Activated CD8-positive, alpha-beta memory T cell treated with anti-CD3 and anti-CD28 coated beads, Interleukin-2, amount 50 U/mL, for 4 hours (primary cell): ENCODE measurements around the gene COX6A1.

Experiments used
- DNase-seq: peaks from one replicate; pipeline ENCODE4 v3.0.0-alpha.2; 2020

Gene COX6A1

DNA sequence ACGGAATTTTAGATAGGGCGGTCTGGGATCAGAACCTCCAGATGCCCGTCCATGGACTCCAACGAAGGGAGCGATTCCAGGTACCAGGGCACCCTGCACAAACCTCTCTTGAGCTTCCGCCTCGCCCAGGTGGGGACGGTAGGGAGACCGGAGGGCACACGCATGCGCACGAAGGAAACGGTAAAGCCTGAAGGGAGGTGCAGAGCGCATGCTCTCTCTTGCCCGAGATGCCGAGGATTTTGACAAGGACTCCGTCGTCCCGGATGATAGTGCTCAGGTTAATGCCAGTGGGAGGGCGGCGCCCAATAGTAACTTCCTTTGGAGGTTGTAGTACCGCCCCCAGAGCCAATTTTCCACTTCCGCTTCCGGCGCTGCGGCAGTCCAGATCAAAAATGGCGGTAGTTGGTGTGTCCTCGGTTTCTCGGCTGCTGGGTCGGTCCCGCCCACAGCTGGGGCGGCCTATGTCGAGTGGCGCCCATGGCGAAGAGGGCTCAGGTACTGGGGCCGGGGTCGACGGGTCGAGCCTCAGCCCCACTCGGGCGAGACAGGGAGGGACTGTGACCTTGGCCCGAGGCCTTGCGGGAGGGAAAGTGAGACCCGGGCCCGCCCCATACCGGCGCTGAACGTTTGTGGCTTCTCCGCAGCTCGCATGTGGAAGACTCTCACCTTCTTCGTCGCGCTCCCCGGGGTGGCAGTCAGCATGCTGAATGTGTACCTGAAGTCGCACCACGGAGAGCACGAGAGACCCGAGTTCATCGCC, at the start of gene COX6A1:
COX6A1 (plus strand) TSS at position 379 of the 760 bp plus-strand sequence; CDS start at position 393, 14 bp downstream.
- peak; percentile 94 for DNase-seq

DNA sequence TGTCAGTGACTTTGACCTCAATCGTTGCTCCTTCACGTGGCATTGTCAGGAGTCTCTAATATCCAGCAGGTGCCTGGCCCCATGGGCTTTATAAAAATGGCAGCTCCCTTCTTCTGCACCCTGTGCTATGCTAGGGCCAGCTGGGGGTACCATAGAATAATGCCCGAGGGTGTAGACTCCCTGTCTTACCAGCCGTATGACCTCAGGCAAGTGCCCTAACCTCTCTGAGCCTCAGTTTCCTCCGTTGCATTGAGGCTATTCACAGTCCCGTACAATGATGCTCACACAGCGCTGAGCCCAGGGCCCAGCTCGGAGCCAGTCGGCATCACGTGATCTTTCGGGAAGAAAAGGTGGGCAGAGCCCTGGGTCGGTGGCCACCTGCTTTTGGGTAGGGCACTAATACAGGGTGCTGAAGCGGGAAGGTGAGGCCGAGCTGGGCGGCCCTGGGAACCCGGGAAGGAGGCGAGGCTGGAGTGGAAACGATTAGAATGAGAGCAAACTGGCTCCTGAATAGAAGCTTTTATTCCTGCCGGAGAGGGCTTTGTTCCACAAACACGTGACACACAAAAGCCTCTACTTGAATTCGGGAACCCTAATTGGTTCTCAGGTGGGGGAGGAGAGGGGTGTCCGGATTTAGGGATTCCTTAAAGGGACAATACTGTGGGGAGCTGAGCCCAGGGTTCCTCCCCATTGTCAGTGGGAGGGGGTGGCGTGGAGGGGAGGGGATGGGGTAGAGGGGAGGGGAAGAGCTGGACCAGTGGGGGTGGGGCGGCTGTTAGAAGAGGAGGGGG, 49.0 kb upstream of the COX6A1 start:
- no peak for DNase-seq

DNA sequence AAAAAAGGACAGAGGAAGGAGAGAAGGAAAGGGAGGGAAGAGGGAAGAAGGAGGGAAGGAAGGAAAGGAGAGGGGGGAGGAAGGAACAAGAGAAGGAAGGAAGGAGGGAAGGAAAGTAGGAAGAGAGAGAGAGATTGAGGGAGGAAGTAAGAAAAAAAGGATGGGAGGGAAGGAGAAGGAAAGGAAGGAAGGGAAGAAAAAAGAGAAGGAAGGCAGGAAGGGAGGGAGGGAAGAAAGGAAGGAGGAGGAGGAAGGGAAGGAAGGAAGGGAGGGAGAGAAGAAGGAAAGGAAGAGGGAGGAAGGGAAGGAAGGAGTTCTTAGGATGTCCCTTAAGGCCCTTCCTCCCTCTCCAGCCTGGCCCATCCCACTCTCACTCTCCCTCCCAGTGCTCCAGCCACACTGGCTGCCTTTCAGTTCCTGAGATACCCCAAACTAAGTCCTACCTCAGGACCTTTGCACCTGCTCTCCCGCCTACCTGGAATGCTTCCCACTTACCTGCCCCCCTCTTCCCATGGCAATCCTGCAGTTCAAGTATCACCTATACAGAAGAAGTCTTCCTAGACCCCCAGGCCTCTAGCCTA, 47.3 kb upstream of the COX6A1 start:
- DNase-seq: no peak

GRCh38 chr12:120394483-120395367, 43.2 kb upstream of the COX6A1 start:
- no peak for DNase-seq

GRCh38 chr12:120397824-120398540, 39.9 kb upstream of the COX6A1 start:
- DNase-seq: no peak

- no peak for DNase-seq
Observed at GRCh38 chr12:120399531-120399930, 38.4 kb upstream of the COX6A1 start.

GRCh38 chr12:120402217-120402616, 35.7 kb upstream of the COX6A1 start:
- no peak for DNase-seq

DNA sequence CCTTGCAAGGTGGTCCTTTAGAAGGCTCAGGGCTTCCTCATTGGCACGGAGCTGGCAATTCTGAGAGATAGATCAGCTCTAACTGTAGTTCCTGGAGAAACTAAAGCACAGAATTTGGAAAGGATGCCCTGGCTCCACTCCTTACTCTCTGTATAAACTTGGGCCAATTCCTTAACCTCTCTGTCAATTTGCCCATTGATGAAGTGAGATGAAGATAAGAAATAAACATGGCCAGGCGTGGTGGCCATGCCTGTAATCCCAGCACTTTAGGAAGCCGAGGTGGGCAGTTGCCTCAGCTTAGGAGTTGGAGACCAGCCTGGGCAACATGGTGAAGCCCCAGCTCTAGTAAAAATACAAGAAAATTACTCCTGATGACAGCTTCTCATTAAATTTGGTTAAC, 34.0 kb upstream of the COX6A1 start:
- no peak for DNase-seq

- DNase-seq: no peak
Observed at GRCh38 chr12:120404271-120404670, 33.6 kb upstream of the COX6A1 start.

- no peak for DNase-seq
Observed at GRCh38 chr12:120406069-120406468, 31.8 kb upstream of the COX6A1 start.

- no peak for DNase-seq
Observed at GRCh38 chr12:120406553-120406952, 31.4 kb upstream of the COX6A1 start.

GRCh38 chr12:120408771-120409170, 29.1 kb upstream of the COX6A1 start:
- DNase-seq: no peak

GRCh38 chr12:120412421-120412820, 25.5 kb upstream of the COX6A1 start:
- DNase-seq: no peak

DNA sequence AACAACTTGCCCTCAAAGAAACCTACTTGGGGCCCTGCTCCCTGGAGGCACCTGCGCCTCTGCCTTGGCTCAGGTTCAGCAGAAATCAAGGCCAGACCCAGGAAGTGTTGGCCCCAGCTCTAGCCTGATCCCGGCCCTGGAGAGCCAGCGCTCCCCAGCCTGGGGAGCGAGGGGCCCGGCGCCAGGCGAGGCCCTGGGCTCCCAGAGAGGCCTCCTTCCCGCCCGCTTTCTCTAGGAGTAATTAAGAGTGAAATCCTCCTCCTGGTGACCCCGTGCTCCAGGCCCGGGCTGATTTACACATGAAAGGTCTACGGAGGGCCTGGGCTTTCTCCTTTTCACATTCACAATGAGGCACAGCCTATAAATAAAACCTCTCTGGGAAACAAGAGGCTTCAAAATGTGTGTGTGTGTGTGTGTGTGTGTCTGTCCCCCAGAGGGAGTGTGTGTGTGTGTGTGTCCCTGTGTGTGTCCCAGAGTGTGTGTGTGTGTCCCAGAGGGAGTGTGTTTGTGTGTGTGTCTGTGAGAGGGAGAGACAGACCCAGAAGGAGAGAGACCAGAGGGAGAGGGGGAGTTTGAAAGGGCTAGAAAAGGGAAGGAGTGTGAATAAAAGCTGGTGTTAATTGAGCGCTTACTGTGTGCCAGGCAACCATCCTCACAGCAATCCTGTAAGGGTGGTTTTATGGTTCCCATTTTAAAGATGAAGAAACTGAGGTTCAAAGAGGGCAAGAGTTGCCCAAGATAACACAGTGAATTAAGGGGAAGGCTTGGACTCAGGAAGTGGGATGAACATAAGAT, 23.8 kb upstream of the COX6A1 start:
- no peak for DNase-seq

DNA sequence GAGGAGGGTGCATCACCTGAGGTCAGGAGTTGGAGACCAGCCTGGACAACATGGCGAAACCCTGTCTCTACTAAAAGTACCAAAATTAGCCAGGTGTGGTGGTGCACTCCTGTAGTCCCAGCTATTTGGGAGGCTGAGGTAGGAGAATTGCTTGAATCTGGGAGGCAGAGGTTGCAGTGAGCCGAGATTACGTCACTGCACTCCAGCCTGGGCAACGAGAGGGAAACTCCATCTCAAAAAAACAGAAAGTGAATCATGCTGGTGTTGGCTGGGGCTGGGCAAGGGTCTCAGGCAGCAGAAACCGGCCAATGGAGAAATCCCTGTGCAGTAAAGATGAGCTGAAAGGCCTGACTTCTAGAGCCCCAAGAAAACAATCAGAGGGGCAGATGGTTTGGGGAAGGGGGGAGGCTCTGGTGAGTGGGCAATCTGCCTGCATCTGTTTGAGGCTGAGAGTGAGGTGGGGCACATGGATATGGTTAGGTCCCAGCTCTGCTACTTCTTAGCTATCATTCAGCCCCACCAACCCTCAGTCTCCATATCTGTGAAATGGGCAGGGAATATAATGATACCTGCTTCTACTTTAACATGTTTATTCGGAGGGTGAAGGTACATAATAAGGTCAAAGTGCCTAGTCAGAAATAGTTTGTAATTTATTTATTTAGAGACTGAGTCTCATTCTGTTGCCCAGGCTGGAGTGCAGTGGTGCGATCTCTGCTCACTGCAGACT, 21.3 kb upstream of the COX6A1 start:
- DNase-seq: no peak

DNA sequence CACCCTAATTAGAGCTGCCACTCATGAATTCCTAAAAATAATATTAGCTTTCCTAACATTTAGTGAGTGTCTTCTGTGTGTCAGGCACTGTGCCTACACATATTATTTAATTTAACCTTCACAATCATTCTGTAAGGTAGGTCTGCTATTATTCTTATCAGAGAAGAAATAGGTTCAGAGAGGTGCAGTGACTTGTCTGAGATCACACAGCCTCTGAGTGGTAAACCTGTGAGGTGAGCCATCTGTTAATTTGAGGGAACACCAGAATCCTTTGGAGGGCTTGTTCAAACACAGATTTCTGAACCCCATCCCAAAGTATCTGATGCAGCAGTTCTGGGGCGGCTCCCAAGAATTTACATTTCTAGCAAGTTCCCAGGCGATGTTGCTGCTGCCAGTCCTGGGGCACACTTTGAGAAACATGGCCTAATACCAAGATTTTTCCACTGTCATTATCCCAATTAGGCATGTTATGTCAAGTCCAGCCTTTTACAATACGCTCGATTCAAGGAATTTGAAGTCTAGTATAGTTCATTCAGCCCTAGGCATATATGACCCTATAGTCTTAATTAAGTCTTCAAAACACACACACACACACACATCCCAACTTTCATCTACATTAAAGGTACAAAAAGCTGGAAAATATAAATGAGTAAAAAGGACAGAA, 19.9 kb upstream of the COX6A1 start:
- no peak for DNase-seq

DNA sequence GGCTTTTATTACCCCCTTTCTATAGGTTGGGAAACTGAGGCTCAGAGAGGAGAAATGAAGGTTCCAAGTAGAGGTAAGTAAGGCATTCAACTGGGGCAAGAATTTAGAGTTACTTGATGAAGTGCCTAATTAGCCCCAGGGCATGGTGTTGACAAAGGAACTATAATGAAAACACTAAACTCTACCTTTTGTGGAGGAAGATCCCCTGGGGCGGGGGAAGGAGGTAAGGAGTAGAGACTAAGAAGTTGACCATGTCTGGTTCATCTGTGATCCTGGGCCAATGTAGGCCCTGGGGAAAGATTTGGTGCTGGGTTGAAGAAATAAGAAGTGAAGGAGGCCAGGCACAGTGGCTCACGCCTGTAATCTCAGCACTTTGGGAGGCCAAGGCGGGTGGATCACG, 16.2 kb upstream of the COX6A1 start:
- DNase-seq: no peak

DNA sequence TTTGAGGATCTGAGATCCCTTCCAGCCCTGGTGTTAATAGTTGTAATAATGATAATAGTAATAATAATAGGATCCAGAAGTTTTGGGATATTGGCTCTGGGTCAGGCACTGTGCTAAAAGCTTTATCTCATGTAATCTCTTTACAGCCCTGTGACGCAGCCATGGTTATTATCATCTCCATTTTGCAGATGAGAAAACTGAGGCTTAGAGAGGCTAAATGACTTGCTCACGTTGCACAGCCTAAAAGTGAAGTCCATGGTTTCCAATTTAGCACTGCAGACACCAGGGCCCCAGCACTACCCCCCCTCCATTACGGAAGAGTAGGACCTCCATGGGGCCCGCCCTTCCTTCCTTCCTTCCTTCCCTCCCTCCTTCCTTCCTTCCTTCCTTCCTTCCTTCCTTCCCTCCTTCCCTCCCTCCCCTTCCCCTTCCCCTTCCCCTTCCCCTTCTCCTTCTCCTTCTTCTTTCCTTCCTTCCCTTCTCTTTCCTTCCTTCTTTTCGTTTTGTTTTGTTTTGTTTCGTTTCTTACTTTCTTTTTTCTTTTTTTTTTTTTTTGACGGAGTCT, 14.9 kb upstream of the COX6A1 start:
- no peak for DNase-seq

DNA sequence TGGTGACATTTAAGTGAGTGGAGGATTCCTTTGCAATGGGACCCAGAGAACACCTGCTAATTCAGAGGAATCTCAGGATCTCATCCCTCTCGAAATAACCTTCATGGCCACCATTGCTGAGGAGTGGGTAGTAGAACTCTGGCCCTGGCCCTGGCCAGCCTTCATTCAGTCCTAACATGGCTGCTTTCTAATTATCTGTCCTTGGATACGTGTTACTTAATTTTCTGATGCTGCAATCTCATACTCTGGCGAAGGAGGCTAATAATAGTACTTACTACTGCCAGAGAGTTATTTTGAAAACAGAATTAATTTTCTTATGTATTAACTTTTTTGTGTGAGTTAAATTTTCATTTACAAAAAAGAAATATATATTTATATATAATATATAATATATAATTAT, 12.1 kb upstream of the COX6A1 start:
- DNase-seq: no peak
